BJ (cell line): ENCODE data around the gene ATAD1. TPM values are rescaled to one million over a fixed set of nuclear protein-coding genes. Genes with fewer than 3 reads are reported as not detected.

Source experiments
- CTCF ChIA-PET: fragments of 350-600 bp; formaldehyde crosslinking; extraction: SDS; loops from one replicate; lab custom pipeline; 2021; ENCODE audit warnings: antibody characterized with exemption, inconsistent platforms; lab: Yijun Ruan, JAX
- POLR2A ChIA-PET: fragments of 300-600 bp; sonication (Branson Sonifier 250); formaldehyde crosslinking; extraction: SDS; loops from one replicate; lab custom pipeline; 2021; ENCODE audit warnings: antibody characterized with exemption; lab: Charles Lee
- DNase-seq: peaks from one replicate; pipeline ENCODE4 v3.0.0-alpha.2; 2011; ENCODE audit warnings: low read depth
- H3K27me3 ChIP-seq: 2 replicates; pipeline ENCODE4 v1.6.0; 2011; ENCODE audit warnings: low read length; ENCODE audit not compliant: control insufficient read depth, insufficient read depth
- H3K36me3 ChIP-seq: 2 replicates; pipeline ENCODE4 v1.5.1; 2011; ENCODE audit warnings: low read length; ENCODE audit not compliant: control insufficient read depth, insufficient read depth
- H3K4me3 ChIP-seq: 2 replicates; pipeline ENCODE4 v1.5.1; 2011; ENCODE audit warnings: low read depth, mild to moderate bottlenecking, control low read depth, low read length
- CTCF ChIP-seq: IDR thresholded peaks from 2 replicates; pipeline ENCODE4 v1.5.1; 2011; ENCODE audit warnings: low read depth, mild to moderate bottlenecking, control low read depth, inconsistent platforms, low read length, moderate library complexity; ENCODE audit not compliant: insufficient read depth
- polyA plus RNA-seq: library from polyadenylated mRNA; depleted of rRNA; stranded (reverse); fragments of >200 nt; gene quantifications from 2 replicates; pipeline ENCODE4 v1.2.3, GENCODE V29; 2011

Gene ATAD1
- polyA plus RNA-seq, 1 experiment, result 13.7 TPM

GRCh38 chr10:87722716-87723115 lies 95.3 kb downstream of the ATAD1 start:
- TF ChIP-seq CTCF, result no peak
- Histone ChIP-seq H3K27me3 (no peaks in the 10 kb centered on the region), H3K4me3 (no peak overlapping the region), H3K36me3 (peaks cover 7% of the 10 kb centered on the region)
- CTCF ChIA-PET, result interaction anchor here (2.9 kb wide), 1 partner anchor 11 kb away, joined by 14 read pairs; no protein-coding TSS in a partner anchor
- no peak for DNase-seq
- POLR2A ChIA-PET, result no interaction called here

- H3K4me3 ChIP-seq, result no peak overlapping the region
- H3K36me3 ChIP-seq, result peaks cover 6% of the 10 kb centered on the region
- no peaks in the 10 kb centered on the region for H3K27me3 ChIP-seq
- DNase-seq, result no peak
- ChIA-PET POLR2A (no interaction called here), CTCF (interaction anchor here (1.0 to 2.9 kb wide), 3 partner anchors 12 to 79 kb away, joined by 3 to 14 read pairs (median 3); no protein-coding TSS in a partner anchor)
- no peak for TF ChIP-seq CTCF
These were observed 96.2 kb downstream of the ATAD1 start for GRCh38 chr10:87721781-87722180.

- H3K36me3 ChIP-seq, result peaks cover 9% of the 10 kb centered on the region
- no peak overlapping the region for H3K4me3 ChIP-seq
- CTCF ChIA-PET, result interaction anchor here (2.9 kb wide), 1 partner anchor 13 kb away, joined by 14 read pairs; no protein-coding TSS in a partner anchor
- TF ChIP-seq CTCF, result no peak
- H3K27me3 ChIP-seq, result no peaks in the 10 kb centered on the region
- POLR2A ChIA-PET, result no interaction called here
- no peak for DNase-seq
These were observed 97.4 kb downstream of the ATAD1 start for GRCh38 chr10:87720665-87721064.

- Histone ChIP-seq H3K27me3 (no peaks in the 10 kb centered on the region), H3K4me3 (no peak overlapping the region), H3K36me3 (peaks cover 14% of the 10 kb centered on the region)
- CTCF ChIA-PET, result interaction anchor here (1.0 to 1.3 kb wide), 2 partner anchors 13 to 18 kb away, joined by 3 read pairs; no protein-coding TSS in a partner anchor
- TF ChIP-seq CTCF, result no peak
- POLR2A ChIA-PET, result no interaction called here
- DNase-seq, result no peak
These were observed 101.7 kb downstream of the ATAD1 start for GRCh38 chr10:87716348-87716670.

GRCh38 chr10:87715552-87716347 lies 102.3 kb downstream of the ATAD1 start:
- POLR2A ChIA-PET, result no interaction called here

More at GRCh38 chr10:87715552-87716347, 102.3 kb downstream of the ATAD1 start:
- no peak for DNase-seq
- Histone ChIP-seq H3K27me3 (no peaks in the 10 kb centered on the region), H3K4me3 (no peak overlapping the region), H3K36me3 (peaks cover 14% of the 10 kb centered on the region)
- no peak for TF ChIP-seq CTCF
- CTCF ChIA-PET, result interaction anchor here (1.0 to 1.3 kb wide), 3 partner anchors 10 to 19 kb away, joined by 3 read pairs; no protein-coding TSS in a partner anchor
